ENCODE data around the gene HNRNPC. TPM values are rescaled to one million over a fixed set of nuclear protein-coding genes. Genes with fewer than 3 reads are reported as not detected.

HNRNPC gene
- total and polyA plus RNA-seq, 9 of the 15 experiments (the other 6 are each of a cell fraction or from before 2014, with no cell fraction given): 679 to 1,557 (median 1,191) TPM

DNA sequence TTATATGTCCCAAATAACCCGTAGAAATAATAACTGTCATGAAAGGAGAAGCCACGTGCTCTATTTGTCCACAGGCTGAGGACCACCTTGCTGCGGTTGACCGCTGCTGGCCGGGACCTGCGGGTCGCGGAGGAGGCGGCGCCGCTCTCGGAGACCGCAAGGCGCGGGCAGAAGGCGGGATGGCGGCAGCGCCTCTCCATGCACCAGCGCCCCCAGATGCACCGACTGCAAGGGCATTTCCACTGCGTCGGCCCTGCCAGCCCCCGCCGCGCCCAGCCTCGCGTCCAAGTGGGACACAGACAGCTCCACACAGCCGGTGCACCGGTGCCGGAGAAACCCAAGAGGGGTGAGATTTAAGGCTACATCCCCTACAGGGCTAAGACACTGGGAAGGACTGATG, 31.6 kb upstream of the HNRNPC start:
- Histone ChIP-seq H3K4me2 (ENCODE audit: insufficient read depth, low read length) (no peak overlapping the region), H3K4me3 (no peak overlapping the region), H3K9ac (ENCODE audit: insufficient read depth in 1 of 2, low read depth in 2 of 2, low read length in 2 of 2) (peak overlapping the region in 1 of 2 experiments; percentile 36; a peak in 2 of 4 replicates), H3K27ac (ENCODE audit: extremely low read depth, low read depth, low read length) (no peak overlapping the region), H3K9me3 (replicated peaks; ENCODE audit: control insufficient read depth, insufficient read depth, low read depth, low read length) (no peaks in the 10 kb centered on the region), H3K9me1 (ENCODE audit: control insufficient read depth, insufficient read depth, low read length) (no peaks in the 10 kb centered on the region), H3K79me2 (ENCODE audit: control insufficient read depth, insufficient read depth, low read length) (no peaks in the 10 kb centered on the region), H3K27me3 (ENCODE audit: control insufficient read depth in 2 of 2, insufficient read depth in 2 of 2, low read length in 2 of 2) (no peaks in the 10 kb centered on the region), H2AFZ (ENCODE audit: low read depth, low read length) (0 out of 2 replicates have a peak overlapping the region, but pooled peaks have one; percentile 40), H3K36me3 (ENCODE audit: control insufficient read depth, insufficient read depth, low read length) (no peaks in the 10 kb centered on the region), H3K4me1 (replicated peaks in 1 of 2; ENCODE audit: control insufficient read depth in 2 of 2, insufficient read depth in 2 of 2, low read length in 2 of 2) (peaks cover 3 to 24% of the 10 kb centered on the region in 2 experiments; a peak in 3 of 5 replicates), H4K20me1 (replicated peaks; ENCODE audit: control insufficient read depth, insufficient read depth, low read length) (no peaks in the 10 kb centered on the region)
- no TSS peak for BruUV-seq (replicated peaks)
- ATAC-seq: no peak
- 82% methylated on average over 13 of the region's 30 CpGs for WGBS (ENCODE audit: insufficient coverage, low coverage, missing lambda C conversion rate)
- intact Hi-C loops (cut with micrococcal nuclease) (no loop called here), in situ Hi-C loops (cut with MboI) (no loop called here)
- POLR2A ChIA-PET: no interaction called here
- FAIRE-seq: no peak
- CTCF ChIA-PET (ENCODE audit: low intra/inter-chr PET ratio): no interaction called here
- DNase-seq (ENCODE audit: extremely low read depth in 1 of 4, low spot score in 3 of 4): peak in 1 of 4 experiments; percentile 10
- TF ChIP-seq ZNF583 (CRISPR knock-in tag; IDR thresholded peaks at IDR 0.05) (no peak), TCF7 (IDR thresholded peaks at IDR 0.05; ENCODE audit: borderline replicate concordance) (no peak), CEBPG (CRISPR knock-in tag; IDR thresholded peaks at IDR 0.05) (no peak), CEBPG (tag; conservative IDR thresholded peaks at IDR 0.05 in 1 of 2, IDR thresholded peaks at IDR 0.05 in 1 of 2) (no peak), SMARCA4 (IDR thresholded peaks at IDR 0.05) (no peak), ETV1 (tag; conservative IDR thresholded peaks at IDR 0.05; ENCODE audit: low read depth) (no peak)
- TF ChIP-seq, protein P1, sequence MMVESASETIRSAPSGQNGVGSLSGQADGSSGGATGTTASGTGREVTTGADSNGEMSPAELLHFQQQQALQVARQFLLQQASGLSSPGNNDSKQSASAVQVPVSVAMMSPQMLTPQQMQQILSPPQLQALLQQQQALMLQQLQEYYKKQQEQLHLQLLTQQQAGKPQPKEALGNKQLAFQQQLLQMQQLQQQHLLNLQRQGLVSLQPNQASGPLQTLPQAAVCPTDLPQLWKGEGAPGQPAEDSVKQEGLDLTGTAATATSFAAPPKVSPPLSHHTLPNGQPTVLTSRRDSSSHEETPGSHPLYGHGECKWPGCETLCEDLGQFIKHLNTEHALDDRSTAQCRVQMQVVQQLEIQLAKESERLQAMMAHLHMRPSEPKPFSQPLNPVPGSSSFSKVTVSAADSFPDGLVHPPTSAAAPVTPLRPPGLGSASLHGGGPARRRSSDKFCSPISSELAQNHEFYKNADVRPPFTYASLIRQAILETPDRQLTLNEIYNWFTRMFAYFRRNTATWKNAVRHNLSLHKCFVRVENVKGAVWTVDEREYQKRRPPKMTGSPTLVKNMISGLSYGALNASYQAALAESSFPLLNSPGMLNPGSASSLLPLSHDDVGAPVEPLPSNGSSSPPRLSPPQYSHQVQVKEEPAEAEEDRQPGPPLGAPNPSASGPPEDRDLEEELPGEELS (CRISPR knock-in tag; IDR thresholded peaks at IDR 0.05; ENCODE audit: borderline replicate concordance): no peak
- TF ChIP-seq, protein P2, sequence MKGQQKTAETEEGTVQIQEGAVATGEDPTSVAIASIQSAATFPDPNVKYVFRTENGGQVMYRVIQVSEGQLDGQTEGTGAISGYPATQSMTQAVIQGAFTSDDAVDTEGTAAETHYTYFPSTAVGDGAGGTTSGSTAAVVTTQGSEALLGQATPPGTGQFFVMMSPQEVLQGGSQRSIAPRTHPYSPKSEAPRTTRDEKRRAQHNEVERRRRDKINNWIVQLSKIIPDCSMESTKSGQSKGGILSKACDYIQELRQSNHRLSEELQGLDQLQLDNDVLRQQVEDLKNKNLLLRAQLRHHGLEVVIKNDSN (CRISPR knock-in tag; IDR thresholded peaks at IDR 0.05): no peak
- TF ChIP-seq, protein P3, sequence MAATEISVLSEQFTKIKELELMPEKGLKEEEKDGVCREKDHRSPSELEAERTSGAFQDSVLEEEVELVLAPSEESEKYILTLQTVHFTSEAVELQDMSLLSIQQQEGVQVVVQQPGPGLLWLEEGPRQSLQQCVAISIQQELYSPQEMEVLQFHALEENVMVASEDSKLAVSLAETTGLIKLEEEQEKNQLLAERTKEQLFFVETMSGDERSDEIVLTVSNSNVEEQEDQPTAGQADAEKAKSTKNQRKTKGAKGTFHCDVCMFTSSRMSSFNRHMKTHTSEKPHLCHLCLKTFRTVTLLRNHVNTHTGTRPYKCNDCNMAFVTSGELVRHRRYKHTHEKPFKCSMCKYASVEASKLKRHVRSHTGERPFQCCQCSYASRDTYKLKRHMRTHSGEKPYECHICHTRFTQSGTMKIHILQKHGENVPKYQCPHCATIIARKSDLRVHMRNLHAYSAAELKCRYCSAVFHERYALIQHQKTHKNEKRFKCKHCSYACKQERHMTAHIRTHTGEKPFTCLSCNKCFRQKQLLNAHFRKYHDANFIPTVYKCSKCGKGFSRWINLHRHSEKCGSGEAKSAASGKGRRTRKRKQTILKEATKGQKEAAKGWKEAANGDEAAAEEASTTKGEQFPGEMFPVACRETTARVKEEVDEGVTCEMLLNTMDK (IDR thresholded peaks at IDR 0.05; ENCODE audit: borderline replicate concordance, insufficient read depth, low read depth, low read length, poor library complexity, severe bottlenecking): no peak
- TF ChIP-seq, protein P4, sequence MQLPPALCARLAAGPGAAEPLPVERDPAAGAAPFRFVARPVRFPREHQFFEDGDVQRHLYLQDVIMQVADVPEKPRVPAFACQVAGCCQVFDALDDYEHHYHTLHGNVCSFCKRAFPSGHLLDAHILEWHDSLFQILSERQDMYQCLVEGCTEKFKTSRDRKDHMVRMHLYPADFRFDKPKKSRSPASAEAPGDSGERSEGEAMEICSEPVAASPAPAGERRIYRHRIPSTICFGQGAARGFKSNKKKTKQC (CRISPR knock-in tag; IDR thresholded peaks at IDR 0.05): no peak
